Panc1 (cell line): ENCODE measurements around the gene MPV17. TPM values are rescaled to one million over a fixed set of nuclear protein-coding genes. Genes with fewer than 3 reads are reported as not detected.

Experiments used
- ATAC-seq: fragments of 200-7000 bp; cut with Tn5 transposase; 2 replicates; pipeline ENCODE4 v1.9.1; 2020; ENCODE audit warnings: mild to moderate bottlenecking, moderate library complexity
- BruUV-seq: library from RNA; stranded (reverse); fragments of 400-500 nt; replicated peaks from 2 replicates; lab custom pipeline; 2021; lab: Mats Ljungman, UMichigan
- CTCF ChIA-PET: fragments of 300-600 bp; sonication (Branson Sonifier 250); formaldehyde crosslinking; loops from one replicate; lab custom pipeline; 2022; ENCODE audit warnings: antibody characterized with exemption; lab: Charles Lee
- POLR2A ChIA-PET: fragments of 300-600 bp; sonication (Branson Sonifier 250); formaldehyde crosslinking; loops from one replicate; lab custom pipeline; 2022; ENCODE audit warnings: antibody characterized with exemption; lab: Charles Lee
- DNase-seq: peaks from one replicate; pipeline ENCODE4 v3.0.0-alpha.2; 2010; ENCODE audit warnings: low read depth, low spot score
- H3K27ac ChIP-seq: 2 replicates; pipeline ENCODE4 v1.5.1; 2011; ENCODE audit warnings: mild to moderate bottlenecking, low read length, inconsistent platforms
- H3K27me3 ChIP-seq: fragments of 200-500 bp; sonication (Bioruptor generic); 2 replicates; pipeline ENCODE4 v1.6.0; 2014; ENCODE audit warnings: low read length, inconsistent platforms; ENCODE audit not compliant: control insufficient read depth, insufficient read depth
- H3K36me3 ChIP-seq: fragments of 200-500 bp; sonication (Bioruptor generic); 2 replicates; pipeline ENCODE4 v1.5.1; 2014; ENCODE audit warnings: inconsistent platforms, mild to moderate bottlenecking, low read length, moderate library complexity; ENCODE audit not compliant: control insufficient read depth, insufficient read depth
- H3K4me1 ChIP-seq: 2 replicates; pipeline ENCODE4 v1.5.1; 2011; ENCODE audit warnings: inconsistent platforms, mild to moderate bottlenecking, low read length, moderate library complexity; ENCODE audit not compliant: control insufficient read depth, insufficient read depth
- H3K4me3 ChIP-seq, 2 experiments: 2 replicates each; pipeline ENCODE4 v1.5.1; 2011 to 2012; ENCODE audit warnings: low read depth in 2 of 2, low read length in 2 of 2, mild to moderate bottlenecking in 2 of 2, inconsistent platforms in 1 of 2, moderate library complexity in 1 of 2
- H3K9me3 ChIP-seq: fragments of 200-500 bp; sonication (Bioruptor generic); 2 replicates; pipeline ENCODE4 v1.5.1; 2014; ENCODE audit warnings: low read depth, mild to moderate bottlenecking, inconsistent platforms, low read length, moderate library complexity; ENCODE audit not compliant: control insufficient read depth, insufficient read depth
- CTCF ChIP-seq: fragments of 450-650 bp; IDR thresholded peaks from 2 replicates; pipeline ENCODE4 v1.5.1; 2017; ENCODE audit warnings: mild to moderate bottlenecking
- POLR2AphosphoS5 ChIP-seq: IDR thresholded peaks from 2 replicates; pipeline ENCODE4 v1.6.1; 2012; ENCODE audit warnings: mild to moderate bottlenecking, low read depth, low read length, moderate library complexity
- REST ChIP-seq, 2 experiments: IDR thresholded peaks; 2 replicates each; pipeline ENCODE4 v1.6.1; 2011 to 2012; ENCODE audit warnings: low read depth in 2 of 2, control low read depth in 1 of 2, low read length in 1 of 2, mild to moderate bottlenecking in 1 of 2, moderate library complexity in 1 of 2; ENCODE audit not compliant: insufficient read depth in 1 of 2
- SIN3A ChIP-seq: IDR thresholded peaks from 2 replicates; pipeline ENCODE4 v1.6.1; 2012; ENCODE audit warnings: low read depth, mild to moderate bottlenecking, low read length, moderate library complexity, borderline replicate concordance; ENCODE audit not compliant: insufficient read depth
- TCF7L2 ChIP-seq: IDR thresholded peaks from 2 replicates; pipeline ENCODE4 v1.6.1; 2011; ENCODE audit warnings: mild to moderate bottlenecking, low read depth, low read length, inconsistent platforms
- in situ Hi-C: cut with HindIII; loops from 2 replicates; pipeline ENCODE4 v1.10.0; 2016; ENCODE audit warnings: low sequenced_read_pairs, low pct_unique_long_range_greater_than_20kb
- intact Hi-C: fragments of 100-400 bp; cut with micrococcal nuclease; formaldehyde crosslinking; loops from one replicate; pipeline ENCODE4 v1.10.0; 2022; ENCODE audit not compliant: unreplicated experiment
- total RNA-seq: library from RNA; stranded (reverse); gene quantifications from one replicate; pipeline ENCODE4 v1.2.1, GENCODE V29; 2021; ENCODE audit not compliant: unreplicated experiment

The MPV17 gene
- total RNA-seq, 1 experiment from 2014 or later: 89.5 TPM

GRCh38 chr2:27271631-27272340, 51.1 kb downstream of the MPV17 start:
- ChIA-PET POLR2A (interaction anchor here (0.7 kb wide), 2 partner anchors 21 to 493 kb away, joined by 3 read pairs; no protein-coding TSS in a partner anchor), CTCF (interaction anchor here (0.7 kb wide), 1 partner anchor 51 kb away, joined by 3 read pairs; no protein-coding TSS in a partner anchor)
- BruUV-seq: no TSS peak
- Histone ChIP-seq H3K36me3 (no peaks in the 10 kb centered on the region), H3K27me3 (0 out of 2 replicates have a peak, but pooled peaks cover 4% of the 10 kb centered on the region), H3K4me3 (no peak overlapping the region), H3K9me3 (no peaks in the 10 kb centered on the region), H3K4me1 (no peaks in the 10 kb centered on the region), H3K27ac (no peak overlapping the region)
- in situ Hi-C loops: no loop called here
- DNase-seq (no peak), ATAC-seq (no peak)
- intact Hi-C loops: no loop called here
- TF ChIP-seq REST (IDR thresholded peaks at IDR 0.05; ENCODE audit: insufficient read depth in 1 of 2, low read depth in 2 of 2, low read length in 1 of 2) (no peak), SIN3A (no peak), CTCF (no peak), POLR2AphosphoS5 (no peak), TCF7L2 (no peak)

GRCh38 chr2:27270670-27271069, 52.2 kb downstream of the MPV17 start:
- TF ChIP-seq TCF7L2 (no peak), SIN3A (no peak), POLR2AphosphoS5 (no peak), REST (IDR thresholded peaks at IDR 0.05; ENCODE audit: insufficient read depth in 1 of 2, low read depth in 2 of 2, low read length in 1 of 2) (no peak), CTCF (no peak)
- in situ Hi-C loops: no loop called here
- DNase-seq (no peak), ATAC-seq (no peak)
- intact Hi-C loops: no loop called here
- Histone ChIP-seq H3K27me3 (0 out of 2 replicates have a peak, but pooled peaks cover 4% of the 10 kb centered on the region), H3K9me3 (no peaks in the 10 kb centered on the region), H3K4me3 (no peak overlapping the region), H3K4me1 (no peaks in the 10 kb centered on the region), H3K36me3 (no peaks in the 10 kb centered on the region), H3K27ac (no peak overlapping the region)
- ChIA-PET CTCF (no interaction called here), POLR2A (no interaction called here)
- no TSS peak for BruUV-seq
